Neuronal stem cell (in vitro differentiated cells): ENCODE results near the gene CUEDC2.

Source experiments
- DNase-seq: peaks from one replicate; pipeline ENCODE4 v3.0.0-alpha.2; 2013; ENCODE audit warnings: low spot score
- H2AFZ ChIP-seq: one replicate; pipeline ENCODE4 v1.6.1; 2013; ENCODE audit warnings: mild to moderate bottlenecking, low read length, inconsistent platforms
- H2AK5ac ChIP-seq: 2 replicates; pipeline ENCODE4 v1.6.1; 2013; ENCODE audit warnings: low read depth, mild to moderate bottlenecking, inconsistent platforms, low read length, moderate library complexity, mixed read lengths
- H2BK120ac ChIP-seq: 2 replicates; pipeline ENCODE4 v1.6.1; 2013; ENCODE audit warnings: low read depth, mild to moderate bottlenecking, inconsistent platforms, low read length, moderate library complexity, mixed read lengths
- H2BK12ac ChIP-seq: one replicate; pipeline ENCODE4 v1.6.1; 2013; ENCODE audit warnings: low read length, inconsistent platforms
- H2BK15ac ChIP-seq: 2 replicates; pipeline ENCODE4 v1.6.1; 2013; ENCODE audit warnings: mild to moderate bottlenecking, low read length, inconsistent platforms, mixed read lengths
- H2BK5ac ChIP-seq: one replicate; pipeline ENCODE4 v1.6.1; 2013; ENCODE audit warnings: inconsistent platforms, mild to moderate bottlenecking, low read length, moderate library complexity
- H3K14ac ChIP-seq: one replicate; pipeline ENCODE4 v1.6.1; 2013; ENCODE audit warnings: low read length, inconsistent platforms
- H3K18ac ChIP-seq: 2 replicates; pipeline ENCODE4 v1.6.1; 2013; ENCODE audit warnings: low read length, inconsistent platforms
- H3K23ac ChIP-seq: 2 replicates; pipeline ENCODE4 v1.6.1; 2013; ENCODE audit warnings: low read depth, mild to moderate bottlenecking, mixed read lengths, low read length, inconsistent platforms; ENCODE audit not compliant: poor library complexity
- H3K27ac ChIP-seq: replicated peaks from 3 replicates; pipeline ENCODE4 v1.5.1; 2013; ENCODE audit warnings: low read length, inconsistent platforms
- H3K27me3 ChIP-seq, 3 experiments: 2 replicates each; pipeline ENCODE4 v1.6.1; 2013; ENCODE audit warnings: low read length in 3 of 3, mild to moderate bottlenecking in 2 of 3, inconsistent platforms in 1 of 3, low read depth in 1 of 3, mixed read lengths in 1 of 3, moderate library complexity in 1 of 3; ENCODE audit not compliant: control insufficient read depth in 3 of 3, insufficient read depth in 3 of 3
- H3K36me3 ChIP-seq, 2 donors: replicated peaks in 1 of 2; 2 replicates each; pipeline ENCODE4 v1.6.1; 2013; ENCODE audit warnings: low read length in 2 of 2; ENCODE audit not compliant: control insufficient read depth in 2 of 2, insufficient read depth in 2 of 2
- H3K4ac ChIP-seq: 2 replicates; pipeline ENCODE4 v1.6.1; 2013; ENCODE audit warnings: inconsistent platforms, mild to moderate bottlenecking, low read length, moderate library complexity
- H3K4me1 ChIP-seq, 2 donors: 1 replicate in 1 of 2; 2 replicates in 1 of 2; pipeline ENCODE4 v1.6.1; 2013; ENCODE audit warnings: low read length in 2 of 2, low read depth in 1 of 2; ENCODE audit not compliant: control insufficient read depth in 2 of 2, insufficient read depth in 1 of 2
- H3K4me2 ChIP-seq: one replicate; pipeline ENCODE4 v1.6.1; 2013; ENCODE audit warnings: mild to moderate bottlenecking, low read length, inconsistent platforms; ENCODE audit not compliant: insufficient read depth, poor library complexity, severe bottlenecking
- H3K4me3 ChIP-seq, 2 donors: 2 replicates each; pipeline ENCODE4 v1.5.1; 2013; ENCODE audit warnings: low read length in 2 of 2, mild to moderate bottlenecking in 2 of 2, inconsistent platforms in 1 of 2, moderate library complexity in 1 of 2
- H3K79me1 ChIP-seq: one replicate; pipeline ENCODE4 v1.6.1; 2013; ENCODE audit warnings: low read depth, mild to moderate bottlenecking, inconsistent platforms, low read length, moderate library complexity
- H3K9ac ChIP-seq: one replicate; pipeline ENCODE4 v1.6.1; 2013; ENCODE audit warnings: mild to moderate bottlenecking, low read depth, low read length, inconsistent platforms; ENCODE audit not compliant: poor library complexity
- H3K9me3 ChIP-seq, 2 donors: replicated peaks in 1 of 2; 2 replicates each; pipeline versions ENCODE3 to v1.6.1; 2013; ENCODE audit warnings: low read length in 2 of 2, mild to moderate bottlenecking in 2 of 2, inconsistent platforms in 1 of 2, low read depth in 1 of 2, mixed read lengths in 1 of 2, moderate library complexity in 1 of 2; ENCODE audit not compliant: control insufficient read depth in 2 of 2, insufficient read depth in 1 of 2
- H4K8ac ChIP-seq: one replicate; pipeline ENCODE4 v1.6.1; 2013; ENCODE audit warnings: low read depth, mild to moderate bottlenecking, inconsistent platforms, low read length, moderate library complexity
- H4K91ac ChIP-seq: one replicate; pipeline ENCODE4 v1.6.1; 2013; ENCODE audit warnings: low read length, low read depth, mild to moderate bottlenecking, inconsistent platforms; ENCODE audit not compliant: poor library complexity
- WGBS, 2 donors: extraction: QIAGEN DNeasy Blood & Tissue Kit; methylation state at CpG; one replicate each; pipeline ENCODE4 v1.1.7; 2013; ENCODE audit warnings: missing lambda C conversion rate in 2 of 2, mixed read lengths in 1 of 2; ENCODE audit not compliant: insufficient read length in 2 of 2, insufficient replicate concordance in 1 of 2; ENCODE audit errors: extremely low coverage in 2 of 2; 5-methylcytosine and 5-hydroxymethylcytosine counted together

The CUEDC2 gene

GRCh38 chr10:102438374-102438773 is 6.0 kb upstream of the CUEDC2 start:
- H2BK15ac ChIP-seq, result peak overlapping the region; percentile 65
- H3K14ac ChIP-seq, result no peak overlapping the region
- no peak overlapping the region for H2AFZ ChIP-seq
- no peak overlapping the region for H3K18ac ChIP-seq
- no peaks in the 10 kb centered on the region for H3K36me3 ChIP-seq
- H3K79me1 ChIP-seq, result no peaks in the 10 kb centered on the region
- H4K8ac ChIP-seq, result no peak overlapping the region
- H3K27ac ChIP-seq, result no peak overlapping the region
- H3K4me1 ChIP-seq, result peaks cover 6 to 20% of the 10 kb centered on the region in 2 donors
- H2AK5ac ChIP-seq, result peak overlapping the region; percentile 44
- H3K4me3 ChIP-seq, result no peak overlapping the region
- H4K91ac ChIP-seq, result no peak overlapping the region
- no peak overlapping the region for H2BK12ac ChIP-seq
- DNase-seq, result no peak
- H3K27me3 ChIP-seq, result peaks cover 0 to 14% (median 0%) of the 10 kb centered on the region in 3 experiments
- no peak overlapping the region for H3K4ac ChIP-seq
- no peak overlapping the region for H2BK120ac ChIP-seq
- no CpG with 5 or more reads among the region's 1 CpG for WGBS, 2 donors
- H3K9ac ChIP-seq, result no peak overlapping the region
- no peak overlapping the region for H3K23ac ChIP-seq
- H3K9me3 ChIP-seq, result peaks cover 0 to 2% of the 10 kb centered on the region in 2 donors
- no peak overlapping the region for H3K4me2 ChIP-seq
- no peak overlapping the region for H2BK5ac ChIP-seq

DNA sequence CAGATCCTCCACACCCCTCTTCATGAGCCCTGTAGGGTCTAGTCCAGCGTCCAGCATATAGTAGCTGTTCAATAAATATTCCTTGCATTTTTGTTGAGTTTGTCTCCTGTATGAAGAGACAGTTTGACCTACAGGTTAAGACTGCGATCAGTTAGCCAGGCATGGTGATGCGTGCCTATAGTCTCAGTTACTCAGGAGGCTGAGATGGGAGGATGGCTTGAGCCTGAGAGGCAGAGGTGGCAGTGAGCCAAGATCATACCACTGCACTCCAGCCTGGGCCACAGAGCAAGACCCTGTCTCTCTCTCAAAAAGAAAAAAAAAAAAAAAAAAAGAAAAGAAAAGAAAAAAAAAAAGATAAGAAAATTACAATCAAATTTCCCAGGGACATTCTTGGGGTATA is 5.1 kb upstream of the CUEDC2 start:
- H3K4me3 ChIP-seq, result no peak overlapping the region
- DNase-seq, result no peak
- H3K79me1 ChIP-seq, result no peaks in the 10 kb centered on the region

GRCh38 chr10:102436312-102436711 is 3.9 kb upstream of the CUEDC2 start:
- DNase-seq, result no peak
- peaks cover 11 to 26% of the 10 kb centered on the region in 2 donors for H3K4me1 ChIP-seq
- H3K36me3 ChIP-seq, result no peaks in the 10 kb centered on the region
- no peak overlapping the region for H4K8ac ChIP-seq
- H2BK5ac ChIP-seq, result no peak overlapping the region
- H3K27me3 ChIP-seq, result peaks cover 0 to 15% (median 0%) of the 10 kb centered on the region in 3 experiments
- no peak overlapping the region for H3K4ac ChIP-seq
- H4K91ac ChIP-seq, result no peak overlapping the region
- no peak overlapping the region for H3K4me2 ChIP-seq
- no peak overlapping the region for H3K14ac ChIP-seq
- H3K27ac ChIP-seq, result no peak overlapping the region
- H2BK120ac ChIP-seq, result no peak overlapping the region
- no peak overlapping the region for H2AK5ac ChIP-seq
- peak overlapping the region; percentile 87 for H2AFZ ChIP-seq
- H3K9ac ChIP-seq, result no peak overlapping the region
- H3K23ac ChIP-seq, result no peak overlapping the region
- H2BK12ac ChIP-seq, result no peak overlapping the region
- no peaks in the 10 kb centered on the region for H3K79me1 ChIP-seq
- H3K9me3 ChIP-seq, result peaks cover 0 to 2% of the 10 kb centered on the region in 2 donors
- no CpG with 5 or more reads among the region's 6 CpGs for WGBS, 2 donors
- no peak overlapping the region for H3K18ac ChIP-seq
- no peak overlapping the region for H3K4me3 ChIP-seq
- H2BK15ac ChIP-seq, result no peak overlapping the region

More for the DNA sequence above, 5.1 kb upstream of the CUEDC2 start:
- Histone ChIP-seq H3K9me3 (peaks cover 0 to 2% of the 10 kb centered on the region in 2 donors), H3K27ac (no peak overlapping the region), H3K18ac (no peak overlapping the region), H2BK120ac (no peak overlapping the region), H2AFZ (no peak overlapping the region), H3K27me3 (peaks cover 0 to 15% (median 0%) of the 10 kb centered on the region in 3 experiments), H2BK5ac (no peak overlapping the region), H3K23ac (no peak overlapping the region), H3K4me1 (peaks cover 6 to 20% of the 10 kb centered on the region in 2 donors), H2BK12ac (no peak overlapping the region), H3K4ac (no peak overlapping the region), H2BK15ac (no peak overlapping the region), H4K91ac (no peak overlapping the region), H4K8ac (no peak overlapping the region), H3K9ac (no peak overlapping the region), H3K4me2 (no peak overlapping the region), H3K14ac (no peak overlapping the region), H3K36me3 (no peaks in the 10 kb centered on the region), H2AK5ac (no peak overlapping the region)
- no CpG with 5 or more reads among the region's 3 CpGs for WGBS, 2 donors

DNA sequence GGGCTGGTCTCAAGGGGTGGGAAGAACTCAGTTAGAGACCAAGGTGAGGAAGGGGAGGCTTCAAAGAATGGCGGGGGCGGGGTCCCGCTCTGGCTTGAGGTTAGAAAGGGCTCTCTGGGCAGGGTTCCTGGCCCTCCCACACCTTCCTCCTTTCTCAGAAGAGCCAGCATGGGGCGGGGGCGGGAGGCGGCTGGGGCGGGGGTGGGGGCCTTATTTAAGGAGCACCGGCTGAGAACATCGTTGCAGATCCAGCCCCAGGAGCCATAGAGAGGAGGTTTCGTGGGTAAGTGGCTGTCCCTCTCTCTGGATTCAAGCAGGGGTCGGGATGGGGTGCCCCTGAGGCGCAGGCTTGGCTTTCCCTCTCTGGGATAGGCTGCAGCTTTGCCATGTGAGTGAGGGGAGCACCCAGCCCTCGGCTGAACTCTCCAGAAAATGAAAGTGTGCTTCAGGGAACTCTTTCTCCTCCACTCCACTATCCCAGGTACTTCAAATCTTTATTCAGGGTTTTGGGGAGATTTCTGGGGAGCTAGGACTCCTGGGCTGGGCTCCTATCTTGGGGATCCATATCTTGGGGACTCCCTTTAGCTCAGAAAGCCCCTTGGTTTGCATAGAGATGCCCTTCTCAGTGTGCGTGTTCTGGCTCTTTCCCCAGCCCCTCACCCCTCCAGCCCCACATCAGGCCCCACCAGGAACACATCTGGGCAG is 3.3 kb upstream of the CUEDC2 start:
- Histone ChIP-seq H2AK5ac (no peak overlapping the region), H3K18ac (no peak overlapping the region), H3K79me1 (no peaks in the 10 kb centered on the region), H3K9me3 (peaks cover 0 to 2% of the 10 kb centered on the region in 2 donors), H2AFZ (peak overlapping the region; percentile 87), H3K27ac (no peak overlapping the region), H3K14ac (no peak overlapping the region), H2BK5ac (no peak overlapping the region), H3K9ac (no peak overlapping the region), H2BK15ac (no peak overlapping the region), H2BK120ac (no peak overlapping the region), H3K4me1 (peaks cover 11 to 27% of the 10 kb centered on the region in 2 donors), H3K23ac (no peak overlapping the region), H3K27me3 (peaks cover 0 to 15% (median 0%) of the 10 kb centered on the region in 3 experiments), H3K4ac (no peak overlapping the region), H2BK12ac (no peak overlapping the region), H3K36me3 (peaks cover 0 to 3% of the 10 kb centered on the region in 2 donors), H4K91ac (no peak overlapping the region), H3K4me3 (no peak overlapping the region), H4K8ac (no peak overlapping the region), H3K4me2 (no peak overlapping the region)
- no CpG with 5 or more reads among the region's 14 CpGs for WGBS, 2 donors
- DNase-seq, result no peak
